HG03520 (cell line): ENCODE results near the gene LTN1.
"Not testable (repeated sequence)": the region's sequence is repeated elsewhere in the genome, so short reads cannot be mapped to it uniquely, and the experiment has no call there.

Source experiments
- ATAC-seq: cut with Tn5 transposase; IDR thresholded peaks from one replicate; pipeline ENCODE4 v1.9.1; 2021; ENCODE audit warnings: mild to moderate bottlenecking, moderate library complexity; ENCODE audit not compliant: unreplicated experiment

Gene LTN1

GRCh38 chr21:28936036-28936435 lies 56.6 kb downstream of the LTN1 start:
- ATAC-seq = no peak

GRCh38 chr21:28932717-28933116 lies 60.0 kb downstream of the LTN1 start:
- no peak for ATAC-seq

GRCh38 chr21:28931708-28932372 lies 60.8 kb downstream of the LTN1 start:
- not testable (repeated sequence) for ATAC-seq

GRCh38 chr21:28928578-28929420 lies 63.9 kb downstream of the LTN1 start:
- ATAC-seq = no peak

GRCh38 chr21:28927130-28927529 lies 65.5 kb downstream of the LTN1 start:
- ATAC-seq = no peak

GRCh38 chr21:28923439-28923975 lies 69.2 kb downstream of the LTN1 start:
- ATAC-seq = no peak

GRCh38 chr21:28922368-28922767 lies 70.3 kb downstream of the LTN1 start:
- no peak for ATAC-seq

GRCh38 chr21:28916150-28916893 lies 76.4 kb downstream of the LTN1 start:
- ATAC-seq = no peak

- no peak for ATAC-seq
Measured at GRCh38 chr21:28913071-28913470, 79.6 kb downstream of the LTN1 start.

GRCh38 chr21:28910280-28910887 lies 82.3 kb downstream of the LTN1 start:
- no peak for ATAC-seq

GRCh38 chr21:28908351-28908750 lies 84.3 kb downstream of the LTN1 start:
- ATAC-seq = no peak

GRCh38 chr21:28906841-28907240 lies 85.8 kb downstream of the LTN1 start:
- ATAC-seq = no peak

GRCh38 chr21:28906236-28906635 lies 86.4 kb downstream of the LTN1 start:
- no peak for ATAC-seq

- no peak for ATAC-seq
Measured at GRCh38 chr21:28904961-28905435, 87.7 kb downstream of the LTN1 start.

GRCh38 chr21:28903448-28903847 lies 89.2 kb downstream of the LTN1 start:
- ATAC-seq = no peak

- ATAC-seq = no peak
Measured at GRCh38 chr21:28900481-28900880, 92.2 kb downstream of the LTN1 start.

- ATAC-seq = no peak
Measured at GRCh38 chr21:28899744-28900143, 92.9 kb downstream of the LTN1 start.

GRCh38 chr21:28899220-28899619 lies 93.5 kb downstream of the LTN1 start:
- no peak for ATAC-seq

- no peak for ATAC-seq
Measured at GRCh38 chr21:28893687-28894086, 99.0 kb downstream of the LTN1 start.

GRCh38 chr21:28892199-28893111 lies 100.2 kb downstream of the LTN1 start:
- no peak for ATAC-seq
